ENCODE measurements around the gene FAM47E.

GRCh38 chr4:76252271-76252653 lies 741 bp downstream of the FAM47E start:
- no peak for TF ChIP-seq REST (IDR thresholded peaks at IDR 0.05; ENCODE audit: low read depth)
- TF ChIP-seq MAX (IDR thresholded peaks at IDR 0.05), result no peak
- TF ChIP-seq RAD21 (IDR thresholded peaks at IDR 0.05; ENCODE audit: low read depth), result no peak
